ENCODE results near the gene CDCP2. TPM values are rescaled to one million over a fixed set of nuclear protein-coding genes. Genes with fewer than 3 reads are reported as not detected.

Gene CDCP2
- total and polyA plus RNA-seq, 12 donors: 0.03 to 0.11 TPM; not detected in 10

GRCh38 chr1:54151013-54151412 is 1.8 kb downstream of the CDCP2 start:
- Histone ChIP-seq H3K9me3 (no peaks in the 10 kb centered on the region), H3K27me3 (no peaks in the 10 kb centered on the region), H3K4me3 (no peak overlapping the region), H3K27ac (no peak overlapping the region), H3K4me1 (peaks cover 0 to 11% (median 4%) of the 10 kb centered on the region in 9 donors), H3K36me3 (no peaks in the 10 kb centered on the region)
- no peak for DNase-seq
- TF ChIP-seq CTCF (IDR thresholded peaks at IDR 0.05): no peak
- 88 to 89% methylated on average over 5 of the region's 5 CpGs for WGBS, 2 donors
- intact Hi-C loops (cut with DNase I): no loop called here
- no peak for ATAC-seq

- TF ChIP-seq CTCF (IDR thresholded peaks at IDR 0.05): no peak
- 94 to 97% methylated on average over 3 of the region's 3 CpGs for WGBS, 2 donors
- ATAC-seq: no peak
Measured at GRCh38 chr1:54149734-54150133, 3.1 kb downstream of the CDCP2 start.

GRCh38 chr1:54144366-54144765 is 8.4 kb downstream of the CDCP2 start:
- Histone ChIP-seq H3K4me3 (no peak overlapping the region), H3K4me1 (no peaks in the 10 kb centered on the region), H3K36me3 (no peaks in the 10 kb centered on the region), H3K27me3 (no peaks in the 10 kb centered on the region), H3K27ac (no peak overlapping the region), H3K9me3 (no peaks in the 10 kb centered on the region)
- 96 to 98% methylated on average over 11 of the region's 11 CpGs for WGBS, 2 donors
- ATAC-seq (no peak), DNase-seq (no peak)
- TF ChIP-seq CTCF (IDR thresholded peaks at IDR 0.05): no peak
- intact Hi-C loops (cut with DNase I): no loop called here

More at GRCh38 chr1:54149734-54150133, 3.1 kb downstream of the CDCP2 start:
- no peaks in the 10 kb centered on the region for H3K27me3 ChIP-seq
- no peak for DNase-seq
- no peaks in the 10 kb centered on the region for H3K9me3 ChIP-seq
- intact Hi-C loops (cut with DNase I): no loop called here
- no peaks in the 10 kb centered on the region for H3K36me3 ChIP-seq
- no peak overlapping the region for H3K27ac ChIP-seq
- no peak overlapping the region for H3K4me3 ChIP-seq
- peaks cover 0 to 11% (median 4%) of the 10 kb centered on the region in 9 donors for H3K4me1 ChIP-seq

GRCh38 chr1:54142146-54142900 is 10.5 kb downstream of the CDCP2 start:
- intact Hi-C loops (cut with DNase I): no loop called here
- DNase-seq: no peak
- no peaks in the 10 kb centered on the region for H3K27me3 ChIP-seq
- peaks cover 0 to 6% (median 0%) of the 10 kb centered on the region in 9 donors for H3K4me1 ChIP-seq
- H3K9me3 ChIP-seq: peaks cover 0 to 3% (median 0%) of the 10 kb centered on the region in 11 donors
- ATAC-seq: no peak
- H3K4me3 ChIP-seq: no peak overlapping the region
- 65 to 68% methylated on average over 9 of the region's 9 CpGs for WGBS, 2 donors
- no peaks in the 10 kb centered on the region for H3K36me3 ChIP-seq
- no peak overlapping the region for H3K27ac ChIP-seq
- no peak for TF ChIP-seq CTCF (IDR thresholded peaks at IDR 0.05)
